ENCODE data around the gene CSF1R. TPM values are rescaled to one million over a fixed set of nuclear protein-coding genes. Genes with fewer than 3 reads are reported as not detected.

CSF1R gene
- polyA plus RNA-seq, 1 donor from 2014 or later, result not detected

DNA sequence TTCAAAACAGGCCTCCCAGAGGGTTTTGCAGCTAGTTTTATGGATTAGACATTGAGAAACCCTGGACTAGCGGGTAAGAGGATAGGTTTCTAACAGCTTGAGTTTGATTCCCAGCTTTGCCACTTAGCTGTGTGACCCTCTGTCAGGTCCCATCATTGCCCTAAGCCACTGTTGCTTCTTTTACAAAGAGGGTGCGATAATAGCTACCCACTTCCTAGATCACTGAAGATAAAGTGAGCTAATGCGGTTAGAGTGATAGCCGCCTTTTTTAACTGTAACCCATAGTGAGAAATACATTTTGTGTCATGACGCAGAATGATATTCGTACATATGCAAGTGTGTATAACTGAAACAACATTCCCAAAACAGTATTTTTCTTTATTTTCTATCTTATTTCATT is 40.3 kb downstream of the CSF1R start:
- Histone ChIP-seq H3K9me2 (ENCODE audit: insufficient read depth, low read length) (no peaks in the 10 kb centered on the region), H4K20me1 (ENCODE audit: insufficient read depth) (no peaks in the 10 kb centered on the region), H3K9me3 (ENCODE audit: low read length) (no peaks in the 10 kb centered on the region), H3F3A (ENCODE audit: insufficient read depth, low read length, poor library complexity, severe bottlenecking) (no peaks in the 10 kb centered on the region), H3K9ac (ENCODE audit: low read length) (no peak overlapping the region), H3K27ac (ENCODE audit: low read length) (no peak overlapping the region), H3K4me2 (ENCODE audit: low read length) (no peak overlapping the region), H3K79me2 (replicated peaks; ENCODE audit: insufficient read depth, low read length) (no peaks in the 10 kb centered on the region), H2AFZ (ENCODE audit: low read depth, low read length) (no peak overlapping the region), H3K36me3 (ENCODE audit: insufficient read depth, low read length) (peaks cover 17% of the 10 kb centered on the region), H3K27me3 (ENCODE audit: insufficient read depth, low read depth, low read length) (no peaks in the 10 kb centered on the region), H3K4me3 (ENCODE audit: low read length) (no peak overlapping the region)
- TF ChIP-seq, protein P1, sequence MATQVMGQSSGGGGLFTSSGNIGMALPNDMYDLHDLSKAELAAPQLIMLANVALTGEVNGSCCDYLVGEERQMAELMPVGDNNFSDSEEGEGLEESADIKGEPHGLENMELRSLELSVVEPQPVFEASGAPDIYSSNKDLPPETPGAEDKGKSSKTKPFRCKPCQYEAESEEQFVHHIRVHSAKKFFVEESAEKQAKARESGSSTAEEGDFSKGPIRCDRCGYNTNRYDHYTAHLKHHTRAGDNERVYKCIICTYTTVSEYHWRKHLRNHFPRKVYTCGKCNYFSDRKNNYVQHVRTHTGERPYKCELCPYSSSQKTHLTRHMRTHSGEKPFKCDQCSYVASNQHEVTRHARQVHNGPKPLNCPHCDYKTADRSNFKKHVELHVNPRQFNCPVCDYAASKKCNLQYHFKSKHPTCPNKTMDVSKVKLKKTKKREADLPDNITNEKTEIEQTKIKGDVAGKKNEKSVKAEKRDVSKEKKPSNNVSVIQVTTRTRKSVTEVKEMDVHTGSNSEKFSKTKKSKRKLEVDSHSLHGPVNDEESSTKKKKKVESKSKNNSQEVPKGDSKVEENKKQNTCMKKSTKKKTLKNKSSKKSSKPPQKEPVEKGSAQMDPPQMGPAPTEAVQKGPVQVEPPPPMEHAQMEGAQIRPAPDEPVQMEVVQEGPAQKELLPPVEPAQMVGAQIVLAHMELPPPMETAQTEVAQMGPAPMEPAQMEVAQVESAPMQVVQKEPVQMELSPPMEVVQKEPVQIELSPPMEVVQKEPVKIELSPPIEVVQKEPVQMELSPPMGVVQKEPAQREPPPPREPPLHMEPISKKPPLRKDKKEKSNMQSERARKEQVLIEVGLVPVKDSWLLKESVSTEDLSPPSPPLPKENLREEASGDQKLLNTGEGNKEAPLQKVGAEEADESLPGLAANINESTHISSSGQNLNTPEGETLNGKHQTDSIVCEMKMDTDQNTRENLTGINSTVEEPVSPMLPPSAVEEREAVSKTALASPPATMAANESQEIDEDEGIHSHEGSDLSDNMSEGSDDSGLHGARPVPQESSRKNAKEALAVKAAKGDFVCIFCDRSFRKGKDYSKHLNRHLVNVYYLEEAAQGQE (IDR thresholded peaks at IDR 0.05; ENCODE audit: borderline replicate concordance), result no peak
- TF ChIP-seq TAF1 (IDR thresholded peaks at IDR 0.05; ENCODE audit: low read depth) (no peak), SMC3 (conservative IDR thresholded peaks at IDR 0.05; ENCODE audit: poor library complexity) (no peak), POLR2AphosphoS5 (IDR thresholded peaks at IDR 0.05) (no peak), EZH2 (IDR thresholded peaks at IDR 0.05; ENCODE audit: borderline replicate concordance, insufficient read depth, low read length, poor library complexity, severe bottlenecking) (no peak), MXI1 (conservative IDR thresholded peaks at IDR 0.05; ENCODE audit: poor library complexity, severe bottlenecking) (no peak), EP300 (conservative IDR thresholded peaks at IDR 0.05; ENCODE audit: poor library complexity, severe bottlenecking) (no peak), RAD21 (conservative IDR thresholded peaks at IDR 0.05) (no peak)
- TF ChIP-seq, protein P2, sequence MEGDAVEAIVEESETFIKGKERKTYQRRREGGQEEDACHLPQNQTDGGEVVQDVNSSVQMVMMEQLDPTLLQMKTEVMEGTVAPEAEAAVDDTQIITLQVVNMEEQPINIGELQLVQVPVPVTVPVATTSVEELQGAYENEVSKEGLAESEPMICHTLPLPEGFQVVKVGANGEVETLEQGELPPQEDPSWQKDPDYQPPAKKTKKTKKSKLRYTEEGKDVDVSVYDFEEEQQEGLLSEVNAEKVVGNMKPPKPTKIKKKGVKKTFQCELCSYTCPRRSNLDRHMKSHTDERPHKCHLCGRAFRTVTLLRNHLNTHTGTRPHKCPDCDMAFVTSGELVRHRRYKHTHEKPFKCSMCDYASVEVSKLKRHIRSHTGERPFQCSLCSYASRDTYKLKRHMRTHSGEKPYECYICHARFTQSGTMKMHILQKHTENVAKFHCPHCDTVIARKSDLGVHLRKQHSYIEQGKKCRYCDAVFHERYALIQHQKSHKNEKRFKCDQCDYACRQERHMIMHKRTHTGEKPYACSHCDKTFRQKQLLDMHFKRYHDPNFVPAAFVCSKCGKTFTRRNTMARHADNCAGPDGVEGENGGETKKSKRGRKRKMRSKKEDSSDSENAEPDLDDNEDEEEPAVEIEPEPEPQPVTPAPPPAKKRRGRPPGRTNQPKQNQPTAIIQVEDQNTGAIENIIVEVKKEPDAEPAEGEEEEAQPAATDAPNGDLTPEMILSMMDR (IDR thresholded peaks at IDR 0.05; ENCODE audit: poor library complexity, severe bottlenecking), result no peak

DNA sequence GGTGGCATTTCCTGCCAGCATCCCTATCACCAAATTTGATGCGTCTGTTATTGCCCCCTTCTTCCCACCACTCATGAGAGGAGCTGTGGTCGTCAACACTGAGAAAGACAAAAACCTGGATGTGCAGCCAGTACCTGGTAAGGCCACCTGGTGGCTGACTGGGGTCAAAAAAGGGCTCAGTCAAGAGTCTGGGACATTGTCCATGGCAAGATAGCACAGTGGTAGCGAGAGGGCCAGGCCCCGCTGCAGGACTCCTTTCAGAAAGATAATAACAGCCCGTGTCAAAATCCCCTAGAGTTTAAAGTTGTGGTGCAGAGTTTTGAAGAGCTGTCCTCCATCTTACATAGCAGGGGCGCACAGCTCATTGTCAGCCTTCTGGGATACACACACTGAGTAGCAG is 40.8 kb downstream of the CSF1R start:
- no peak overlapping the region for H3K9ac ChIP-seq (ENCODE audit: low read length)
- peaks cover 17% of the 10 kb centered on the region for H3K36me3 ChIP-seq (ENCODE audit: insufficient read depth, low read length)
- H3K9me3 ChIP-seq (ENCODE audit: low read length), result no peaks in the 10 kb centered on the region
- no peaks in the 10 kb centered on the region for H3K79me2 ChIP-seq (replicated peaks; ENCODE audit: insufficient read depth, low read length)
- no peaks in the 10 kb centered on the region for H3K27me3 ChIP-seq (ENCODE audit: insufficient read depth, low read depth, low read length)
- H3K4me2 ChIP-seq (ENCODE audit: low read length), result no peak overlapping the region
- H3K27ac ChIP-seq (ENCODE audit: low read length), result no peak overlapping the region
- H3F3A ChIP-seq (ENCODE audit: insufficient read depth, low read length, poor library complexity, severe bottlenecking), result no peaks in the 10 kb centered on the region
- TF ChIP-seq RAD21 (conservative IDR thresholded peaks at IDR 0.05) (no peak), TAF1 (IDR thresholded peaks at IDR 0.05; ENCODE audit: low read depth) (no peak)
- TF ChIP-seq, protein P2 (IDR thresholded peaks at IDR 0.05; ENCODE audit: poor library complexity, severe bottlenecking), result no peak
- no peak overlapping the region for H2AFZ ChIP-seq (ENCODE audit: low read depth, low read length)
- no peak overlapping the region for H3K4me3 ChIP-seq (ENCODE audit: low read length)
- no peaks in the 10 kb centered on the region for H4K20me1 ChIP-seq (ENCODE audit: insufficient read depth)
- no peaks in the 10 kb centered on the region for H3K9me2 ChIP-seq (ENCODE audit: insufficient read depth, low read length)

All from neural cell (in vitro differentiated cells).